ENCODE data around the gene C5orf34. TPM values are rescaled to one million over a fixed set of nuclear protein-coding genes. Genes with fewer than 3 reads are reported as not detected.
"Not testable (repeated sequence)": the region's sequence is repeated elsewhere in the genome, so short reads cannot be mapped to it uniquely, and the experiment has no call there.

The C5orf34 gene
- total RNA-seq, 1 experiment from 2014 or later = 7.0 TPM

DNA sequence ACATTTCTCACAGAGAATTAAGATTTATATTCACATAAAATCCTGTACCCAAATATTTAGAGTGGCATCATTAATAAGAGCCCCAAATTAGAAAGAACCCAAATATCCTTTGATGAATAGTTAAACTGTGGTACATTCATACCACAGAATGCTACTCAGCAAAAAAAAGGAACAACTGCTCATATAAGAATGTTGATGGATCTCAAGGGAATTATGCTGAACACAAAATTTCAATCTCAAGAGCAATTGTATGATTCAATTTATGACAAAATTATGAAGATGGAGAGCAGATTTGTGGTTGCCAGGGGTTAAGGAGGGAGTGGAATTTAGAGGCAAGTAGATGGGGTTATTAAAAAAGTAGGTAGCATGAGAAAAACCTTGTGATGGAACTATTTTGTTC, 46.4 kb upstream of the C5orf34 start:
- Mint-ChIP-seq H3K4me3 (ENCODE audit: unreplicated experiment) (no peak overlapping the region), H3K27ac (ENCODE audit: unreplicated experiment) (no peak overlapping the region), H3K4me1 (ENCODE audit: low read depth, unreplicated experiment) (no peaks in the 10 kb centered on the region), H3K9me3 (ENCODE audit: unreplicated experiment) (no peaks in the 10 kb centered on the region), H3K36me3 (ENCODE audit: insufficient read depth, unreplicated experiment) (no peaks in the 10 kb centered on the region), H3K27me3 (ENCODE audit: insufficient read depth, unreplicated experiment) (no peaks in the 10 kb centered on the region)
- no peak for TF ChIP-seq CTCF (IDR thresholded peaks at IDR 0.05; ENCODE audit: insufficient read depth in 1 of 2, low read depth in 1 of 2, low read length in 1 of 2, severe bottlenecking in 1 of 2, unreplicated experiment in 1 of 2)
- H3K36me3 ChIP-seq (ENCODE audit: control insufficient read depth, insufficient read depth, low read length) = no peaks in the 10 kb centered on the region
- no peak overlapping the region for H3K4me3 ChIP-seq (ENCODE audit: low read depth, low read length)
- no TSS peak for BruUV-seq (replicated peaks)
- ChIA-PET CTCF (no interaction called here), POLR2A (no interaction called here)
- intact Hi-C loops (cut with micrococcal nuclease; ENCODE audit: unreplicated experiment) = no loop called here
- H3K27me3 ChIP-seq (replicated peaks; ENCODE audit: control insufficient read depth, insufficient read depth, low read length) = no peaks in the 10 kb centered on the region; the same call in 1 of the 2 replicates
- no peaks in the 10 kb centered on the region for H3K9me3 ChIP-seq
- no peak for DNase-seq
- H3K4me1 ChIP-seq = no peaks in the 10 kb centered on the region

DNA sequence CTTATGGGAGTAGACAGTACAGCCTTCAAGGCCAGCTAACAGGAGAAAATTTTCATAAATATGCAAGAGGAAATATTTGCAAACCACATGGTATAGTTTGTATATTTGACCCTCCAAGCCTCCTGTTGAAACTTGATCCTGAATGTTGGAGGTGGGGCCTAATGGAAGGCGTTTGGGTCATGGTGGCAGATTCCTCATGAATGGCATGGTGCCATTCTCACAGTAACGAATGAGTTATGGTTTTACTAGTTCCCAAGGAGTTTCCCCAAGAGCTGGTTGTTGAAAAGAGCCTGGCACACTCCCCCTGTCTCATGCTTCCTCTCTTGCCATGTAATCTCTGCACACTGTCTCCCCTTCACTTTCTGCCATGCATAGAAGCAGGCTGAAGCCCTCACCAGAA, 45.2 kb upstream of the C5orf34 start:
- Histone ChIP-seq H3K9me3 (no peaks in the 10 kb centered on the region), H3K4me1 (no peaks in the 10 kb centered on the region), H3K36me3 (ENCODE audit: control insufficient read depth, insufficient read depth, low read length) (no peaks in the 10 kb centered on the region), H3K27me3 (replicated peaks; ENCODE audit: control insufficient read depth, insufficient read depth, low read length) (no peaks in the 10 kb centered on the region; the same call in 1 of the 2 replicates), H3K4me3 (ENCODE audit: low read depth, low read length) (no peak overlapping the region)
- peaks cover 8% of the 10 kb centered on the region for H3K36me3 Mint-ChIP-seq (ENCODE audit: insufficient read depth, unreplicated experiment)
- no peak overlapping the region for H3K27ac Mint-ChIP-seq (ENCODE audit: unreplicated experiment)
- ChIA-PET POLR2A (no interaction called here), CTCF (no interaction called here)
- H3K9me3 Mint-ChIP-seq (ENCODE audit: unreplicated experiment) = no peaks in the 10 kb centered on the region
- no peaks in the 10 kb centered on the region for H3K4me1 Mint-ChIP-seq (ENCODE audit: low read depth, unreplicated experiment)
- no peak for TF ChIP-seq CTCF (IDR thresholded peaks at IDR 0.05; ENCODE audit: insufficient read depth in 1 of 2, low read depth in 1 of 2, low read length in 1 of 2, severe bottlenecking in 1 of 2, unreplicated experiment in 1 of 2)
- no peak for DNase-seq
- BruUV-seq (replicated peaks) = no TSS peak
- no peak overlapping the region for H3K4me3 Mint-ChIP-seq (ENCODE audit: unreplicated experiment)
- no peaks in the 10 kb centered on the region for H3K27me3 Mint-ChIP-seq (ENCODE audit: insufficient read depth, unreplicated experiment)
- intact Hi-C loops (cut with micrococcal nuclease; ENCODE audit: unreplicated experiment) = no loop called here

DNA sequence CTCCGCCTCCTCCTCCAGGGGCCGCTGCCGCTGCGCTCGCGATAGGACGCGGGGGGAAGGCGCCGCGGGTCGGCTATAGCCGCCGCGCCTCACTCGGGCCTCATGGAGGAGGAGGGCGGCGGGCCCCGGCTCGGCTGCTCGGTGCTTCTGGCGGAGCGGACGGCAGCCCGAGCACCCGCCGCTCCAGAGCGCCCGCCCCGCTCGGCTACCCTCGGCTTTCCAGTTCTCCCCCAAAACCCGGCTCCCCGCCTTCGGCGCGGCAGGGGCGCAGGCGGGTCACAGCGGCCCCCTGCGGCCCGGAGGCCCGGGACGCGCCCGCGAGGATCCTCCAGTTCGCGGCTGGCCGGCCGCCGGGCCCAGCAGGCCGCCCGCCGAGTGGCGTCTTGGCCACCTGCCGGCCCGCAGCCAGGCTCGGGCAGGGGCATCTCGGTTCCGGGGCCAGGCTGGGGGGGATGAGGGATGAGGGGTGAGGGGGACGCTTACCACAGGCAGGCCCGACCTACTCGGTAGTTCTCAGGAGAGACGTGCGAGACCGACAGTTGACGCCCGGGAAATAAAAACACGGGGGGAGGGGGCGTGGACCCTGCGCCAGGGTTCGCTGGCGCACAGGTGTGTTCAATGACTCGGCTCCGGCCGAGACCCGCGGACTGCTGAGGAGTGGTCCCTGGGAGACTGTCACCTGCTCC, 42.1 kb upstream of the C5orf34 start, which contains the start of gene PAIP1:
Gene PAIP1 (minus strand): TSS at position 221 of the 686 bp plus-strand sequence. CDS start 231 bp downstream, outside the sequence.
- TSS peak; percentile 61 for BruUV-seq (replicated peaks)
- Histone ChIP-seq H3K4me1 (no peaks in the 10 kb centered on the region), H3K27me3 (replicated peaks; ENCODE audit: control insufficient read depth, insufficient read depth, low read length) (no peaks in the 10 kb centered on the region), H3K36me3 (ENCODE audit: control insufficient read depth, insufficient read depth, low read length) (no peaks in the 10 kb centered on the region), H3K9me3 (no peaks in the 10 kb centered on the region), H3K4me3 (ENCODE audit: low read depth, low read length) (peak within 1 kb of the TSS; percentile 90)
- peaks cover 8% of the 10 kb centered on the region for H3K36me3 Mint-ChIP-seq (ENCODE audit: insufficient read depth, unreplicated experiment)
- H3K27ac Mint-ChIP-seq (ENCODE audit: unreplicated experiment) = peak within 1 kb of the TSS; percentile 94
- H3K4me1 Mint-ChIP-seq (ENCODE audit: low read depth, unreplicated experiment) = no peaks in the 10 kb centered on the region
- no peaks in the 10 kb centered on the region for H3K9me3 Mint-ChIP-seq (ENCODE audit: unreplicated experiment)
- POLR2A ChIA-PET = interaction anchor here (0.9 kb wide), 1 partner anchor 73 kb away, joined by 5 read pairs; the partner anchor contains the start of gene TMEM267
- no peaks in the 10 kb centered on the region for H3K27me3 Mint-ChIP-seq (ENCODE audit: insufficient read depth, unreplicated experiment)
- CTCF ChIA-PET = no interaction called here
- peak; percentile 91 to 93 for DNase-seq
- TF ChIP-seq CTCF (IDR thresholded peaks at IDR 0.05; ENCODE audit: insufficient read depth in 1 of 2, low read depth in 1 of 2, low read length in 1 of 2, severe bottlenecking in 1 of 2, unreplicated experiment in 1 of 2) = peak; percentile 56 to 70
- H3K4me3 Mint-ChIP-seq (ENCODE audit: unreplicated experiment) = peak within 1 kb of the TSS; percentile 72
- intact Hi-C loops (cut with micrococcal nuclease; ENCODE audit: unreplicated experiment) = loop anchor here (1.0 to 2.0 kb wide), 3 partner anchors 42 to 74 kb away; partner anchors contain the start of genes C5orf34 and TMEM267

GRCh38 chr5:43556607-43556856, 41.6 kb upstream of the C5orf34 start:
- H3K4me1 ChIP-seq; H3K27me3 Mint-ChIP-seq (ENCODE audit: insufficient read depth, unreplicated experiment); H3K9me3 ChIP-seq; DNase-seq; H3K27me3 ChIP-seq (replicated peaks; ENCODE audit: control insufficient read depth, insufficient read depth, low read length); H3K4me1 Mint-ChIP-seq (ENCODE audit: low read depth, unreplicated experiment); H3K9me3 Mint-ChIP-seq (ENCODE audit: unreplicated experiment); H3K36me3 ChIP-seq (ENCODE audit: control insufficient read depth, insufficient read depth, low read length); H3K36me3 Mint-ChIP-seq (ENCODE audit: insufficient read depth, unreplicated experiment); BruUV-seq (replicated peaks); CTCF ChIA-PET: not testable (repeated sequence)
- POLR2A ChIA-PET = interaction anchor here (0.9 to 1.2 kb wide), 2 partner anchors 47 to 73 kb away, joined by 3 to 5 read pairs; partner anchors contain the start of genes NNT and TMEM267
- Mint-ChIP-seq H3K27ac (ENCODE audit: unreplicated experiment) (peak overlapping the region; percentile 94), H3K4me3 (ENCODE audit: unreplicated experiment) (peak overlapping the region; percentile 72)
- H3K4me3 ChIP-seq (ENCODE audit: low read depth, low read length) = peak overlapping the region; percentile 90
- intact Hi-C loops (cut with micrococcal nuclease; ENCODE audit: unreplicated experiment) = loop anchor here (1.0 to 2.0 kb wide), 2 partner anchors 41 to 74 kb away; partner anchors contain the start of genes C5orf34 and TMEM267

Measured in Caco-2 (cell line).